OCI-M2 (cell line): ENCODE data around the gene SH2D3C.
A peak's percentile ranks its signal among the peaks of the same experiment; 100 is the strongest.
"Not testable (repeated sequence)": the region's sequence is repeated elsewhere in the genome, so short reads cannot be mapped to it uniquely, and the experiment has no call there.

ENCODE experiments used
- DNase-seq: peaks from one replicate; lab custom pipeline; 2025; ENCODE audit not compliant: unreplicated experiment; lab: John Stamatoyannopoulos, UW

The SH2D3C gene

GRCh38 chr9:127785933-127786772 lies 7.7 kb upstream of the SH2D3C start, which contains the start of gene CDK9:
Gene CDK9, plus strand, starts transcription at chr9:127786034. Its CDS starts 115 bp downstream, at chr9:127786149.
- no peak for DNase-seq

DNA sequence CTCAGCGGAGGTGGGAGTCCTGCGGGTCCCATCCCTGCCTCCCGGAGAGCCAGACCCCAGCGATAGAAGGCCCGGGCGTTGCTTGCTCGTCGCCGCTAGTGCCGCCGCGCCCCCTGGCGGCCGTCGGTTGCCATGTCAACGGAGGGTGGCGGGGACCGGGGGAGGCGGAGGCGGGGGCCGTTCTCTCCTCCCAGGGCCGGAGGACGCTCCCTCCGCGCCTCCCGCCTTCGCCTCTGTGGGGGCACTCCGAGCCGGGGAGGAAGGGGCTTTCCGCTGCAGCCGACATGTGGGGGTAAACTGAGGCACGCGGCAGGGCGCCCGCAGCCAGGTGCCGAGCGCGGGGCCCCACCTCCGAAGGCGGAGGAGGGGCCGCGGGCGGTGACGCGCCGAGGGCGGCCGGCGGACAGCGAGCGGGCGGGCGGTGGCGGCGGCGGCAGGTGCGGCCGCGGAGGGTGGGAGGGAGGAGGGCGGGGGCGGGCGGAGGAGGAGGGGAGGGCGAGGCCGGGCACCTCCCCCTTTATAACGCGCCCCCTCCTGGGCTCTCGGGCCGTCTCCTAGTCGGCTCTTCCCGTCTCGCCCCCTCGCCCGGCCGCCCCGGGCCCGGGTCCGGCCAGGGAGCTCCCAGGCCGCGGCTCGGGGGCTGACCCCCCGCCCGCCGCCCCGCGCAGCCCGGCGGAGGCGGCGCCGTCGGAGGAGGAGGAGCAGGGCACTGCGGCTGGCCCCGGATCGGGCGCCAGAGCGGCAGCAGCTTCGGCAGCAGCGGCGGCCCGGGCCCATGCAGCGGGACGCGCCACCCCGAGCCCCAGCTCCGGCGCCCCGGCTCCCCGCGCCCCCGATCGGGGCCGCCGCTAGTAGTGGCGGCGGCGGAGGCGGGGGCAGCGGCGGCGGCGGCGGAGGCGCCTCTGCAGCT lies 6.8 kb upstream of the SH2D3C start:
- no peak for DNase-seq

DNA sequence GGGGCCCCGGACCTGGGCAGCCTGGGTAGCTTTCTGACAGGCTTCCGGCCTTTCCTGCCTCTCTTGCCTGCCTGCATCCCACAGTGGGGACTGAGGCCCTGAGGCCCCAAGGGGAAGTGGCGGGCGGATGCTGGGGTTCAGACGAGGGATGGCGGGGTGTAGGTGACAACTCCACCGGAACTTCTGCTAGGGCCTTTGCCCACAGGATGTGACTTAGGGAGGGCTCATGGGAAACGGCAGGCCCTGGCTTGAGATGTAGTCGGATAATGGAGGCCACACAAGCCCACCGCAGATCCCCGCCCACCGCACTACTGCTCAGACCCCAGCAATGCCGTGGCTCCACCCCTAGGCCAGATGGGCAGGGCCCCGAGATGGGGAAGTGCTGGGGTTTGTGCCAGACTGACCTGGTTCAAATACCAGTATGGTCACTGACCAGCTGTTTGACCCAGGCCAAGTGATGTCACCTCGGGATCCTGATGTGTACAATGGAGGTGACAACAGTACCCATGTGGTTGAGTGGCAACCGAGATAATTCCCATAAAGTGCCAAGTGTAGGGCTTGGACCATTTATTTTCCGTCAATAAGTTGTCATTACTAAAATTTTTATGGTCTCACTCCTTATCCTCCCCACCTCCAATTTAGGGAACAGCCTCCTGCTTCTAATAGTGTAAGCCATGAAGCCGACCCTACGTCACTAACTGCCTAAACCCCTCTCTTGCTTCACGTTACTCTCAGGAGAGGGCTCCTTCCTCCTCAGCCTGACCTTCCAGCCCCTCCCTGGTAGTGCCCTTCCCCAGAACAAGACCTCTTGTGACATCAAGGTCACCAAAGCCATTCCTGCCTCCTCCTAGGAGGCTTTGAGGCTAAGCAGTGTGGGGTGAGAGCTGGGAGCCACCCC lies 4.9 kb upstream of the SH2D3C start:
- DNase-seq, result no peak

GRCh38 chr9:127781806-127782205 lies 3.3 kb upstream of the SH2D3C start:
- DNase-seq, result no peak

GRCh38 chr9:127780909-127781308 lies 2.4 kb upstream of the SH2D3C start:
- not testable (repeated sequence) for DNase-seq

- DNase-seq, result no peak
These were observed 1.8 kb upstream of the SH2D3C start for GRCh38 chr9:127780126-127780885.

GRCh38 chr9:127779136-127779981 lies 893 bp upstream of the SH2D3C start:
- DNase-seq, result no peak

DNA sequence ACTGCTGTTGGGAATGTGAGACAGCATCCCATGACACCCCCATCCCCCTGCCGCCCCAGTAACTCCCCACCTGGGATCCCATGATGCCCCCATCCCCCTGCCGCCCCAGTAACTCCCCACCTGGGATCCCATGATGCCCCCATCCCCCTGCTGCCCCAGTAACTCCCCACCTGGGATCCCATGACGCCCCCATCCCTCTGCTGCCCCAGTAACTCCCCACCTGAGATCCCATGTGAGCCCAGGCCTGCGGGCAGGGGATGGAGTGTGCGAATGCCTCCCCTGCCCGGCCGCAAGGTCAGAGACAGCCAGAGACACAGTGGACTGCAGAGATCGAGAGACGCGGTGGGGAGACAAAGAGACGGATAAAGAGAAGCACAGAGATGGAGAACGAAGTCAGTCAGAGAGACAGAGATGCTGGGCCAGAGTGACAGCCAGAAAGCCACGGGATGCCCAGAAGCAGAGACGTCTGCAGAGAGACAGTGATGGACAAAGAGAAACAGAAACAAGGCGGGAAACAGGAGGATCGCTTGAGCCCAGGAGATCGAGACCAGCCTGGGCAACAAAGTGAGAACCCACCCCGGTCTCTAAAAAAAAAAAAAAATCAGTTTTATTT lies 992 bp downstream of the SH2D3C start:
- DNase-seq, result no peak

DNA sequence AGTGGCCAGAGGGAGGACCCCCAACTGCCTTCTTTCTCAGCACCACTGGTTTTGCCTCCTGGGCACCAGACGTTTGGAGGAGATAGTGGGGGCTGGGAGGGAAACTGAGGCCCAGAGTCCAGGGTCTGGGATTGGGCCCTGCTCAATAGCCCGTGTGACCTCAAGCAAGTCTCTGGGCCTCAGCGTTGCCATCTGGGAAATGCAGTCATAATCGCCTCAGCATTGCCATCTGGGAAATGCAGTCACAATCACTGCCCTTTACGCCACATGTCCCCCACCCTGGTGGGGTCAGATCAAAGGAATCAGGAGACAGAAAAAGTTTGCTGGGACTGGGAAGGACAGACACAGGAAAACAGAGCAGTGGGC lies 1.6 kb downstream of the SH2D3C start:
- DNase-seq, result no peak

DNA sequence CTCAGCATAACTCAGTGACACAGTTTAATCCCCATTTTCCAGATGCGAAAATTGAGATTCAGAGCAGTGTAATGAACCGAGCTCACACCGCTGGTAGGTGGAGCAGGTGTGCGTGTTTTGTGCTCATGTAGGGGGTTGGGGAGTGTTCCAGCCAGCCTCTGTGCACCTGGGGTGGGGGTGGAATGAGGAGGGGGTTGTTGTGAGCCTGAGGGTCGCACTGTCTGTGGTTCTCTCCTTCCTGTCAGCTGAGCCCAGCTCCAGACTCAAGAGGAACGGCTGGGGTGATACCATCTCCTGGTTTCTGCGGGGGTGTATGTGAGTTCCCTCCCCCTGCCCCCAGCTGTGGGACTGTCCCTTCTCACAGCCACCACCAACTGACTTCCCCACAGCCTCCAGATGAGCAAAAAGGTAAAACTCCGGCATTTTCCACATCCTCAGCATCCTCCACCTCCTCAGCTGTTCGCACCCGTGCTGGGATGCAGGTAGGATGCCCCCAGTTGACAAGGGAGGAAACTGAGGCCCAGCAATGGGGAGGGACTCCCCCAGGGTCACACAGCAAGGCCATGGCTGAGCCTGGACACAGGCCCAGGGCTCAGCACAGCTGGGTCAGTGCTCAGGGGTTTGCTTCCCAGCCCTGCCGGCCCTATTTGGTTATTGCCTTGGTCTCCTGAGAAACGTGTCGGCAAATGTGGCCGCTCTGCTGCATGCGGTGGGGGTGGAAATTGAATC lies 2.1 kb downstream of the SH2D3C start:
- DNase-seq, result no peak

DNA sequence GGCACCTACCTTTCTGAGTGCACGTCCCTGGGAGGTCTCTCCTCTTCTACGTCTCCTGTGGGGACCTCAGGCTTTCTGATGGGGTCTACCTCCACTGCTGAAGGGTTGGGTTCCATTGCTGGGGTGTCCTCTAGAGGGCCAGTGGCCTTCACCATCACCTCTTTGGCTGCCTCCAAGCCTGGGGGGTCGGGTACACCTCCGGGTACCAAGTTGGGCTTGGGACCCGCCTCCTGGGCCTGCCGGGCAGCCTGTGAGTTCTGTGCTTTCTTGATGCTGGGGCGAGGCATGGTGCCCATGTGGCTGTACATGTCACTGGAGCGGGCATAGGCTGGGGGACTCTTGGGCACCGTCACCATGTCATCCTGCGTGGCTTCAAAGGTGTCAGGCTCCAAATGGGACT lies 4.5 kb downstream of the SH2D3C start:
- DNase-seq, result no peak

DNA sequence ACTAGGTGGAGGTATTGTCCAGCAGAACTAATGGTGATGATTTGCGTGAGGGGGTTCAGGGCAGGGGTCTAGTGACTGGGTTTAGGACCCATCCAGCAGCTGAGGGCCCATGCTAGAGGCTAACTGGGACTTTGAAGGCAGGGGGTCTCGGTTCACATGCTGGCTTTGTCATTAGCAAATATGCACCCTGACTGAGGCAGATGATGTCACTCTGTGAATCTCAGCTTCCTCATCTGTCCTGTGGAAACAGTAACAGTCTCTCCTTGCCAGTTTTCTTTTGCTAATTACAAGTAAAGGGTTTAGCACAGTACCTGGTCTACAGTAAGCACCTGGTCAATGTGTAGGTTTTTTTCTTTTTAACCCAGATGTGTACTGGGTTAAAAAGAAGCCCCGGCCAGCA lies 5.2 kb downstream of the SH2D3C start:
- DNase-seq, result no peak

GRCh38 chr9:127772603-127773002 lies 5.9 kb downstream of the SH2D3C start:
- DNase-seq, result no peak

GRCh38 chr9:127771570-127772189 lies 6.8 kb downstream of the SH2D3C start:
- no peak for DNase-seq

- DNase-seq, result peak; percentile 89
These were observed 7.4 kb downstream of the SH2D3C start for GRCh38 chr9:127770905-127771569.

DNA sequence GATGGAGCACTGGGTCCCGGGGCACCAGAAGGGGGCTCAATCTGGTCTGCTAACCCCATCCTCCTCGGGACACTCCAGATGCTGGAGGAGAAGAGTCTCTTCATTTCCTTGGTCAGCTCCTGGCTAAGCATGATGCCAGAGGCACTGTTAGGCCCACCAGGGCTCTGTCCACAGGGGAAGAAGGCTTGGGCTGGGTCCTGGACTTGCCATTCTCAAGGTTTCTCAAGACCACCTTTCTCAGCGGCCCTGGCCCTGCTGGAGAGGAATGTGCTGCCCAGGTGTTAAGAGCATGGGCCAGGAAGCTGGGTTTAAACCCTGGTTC lies 7.9 kb downstream of the SH2D3C start:
- no peak for DNase-seq

GRCh38 chr9:127769929-127770582 lies 8.4 kb downstream of the SH2D3C start:
- no peak for DNase-seq
